ENCODE data around the gene TMEM81.

The TMEM81 gene, protein sequence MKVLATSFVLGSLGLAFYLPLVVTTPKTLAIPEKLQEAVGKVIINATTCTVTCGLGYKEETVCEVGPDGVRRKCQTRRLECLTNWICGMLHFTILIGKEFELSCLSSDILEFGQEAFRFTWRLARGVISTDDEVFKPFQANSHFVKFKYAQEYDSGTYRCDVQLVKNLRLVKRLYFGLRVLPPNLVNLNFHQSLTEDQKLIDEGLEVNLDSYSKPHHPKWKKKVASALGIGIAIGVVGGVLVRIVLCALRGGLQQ

DNA sequence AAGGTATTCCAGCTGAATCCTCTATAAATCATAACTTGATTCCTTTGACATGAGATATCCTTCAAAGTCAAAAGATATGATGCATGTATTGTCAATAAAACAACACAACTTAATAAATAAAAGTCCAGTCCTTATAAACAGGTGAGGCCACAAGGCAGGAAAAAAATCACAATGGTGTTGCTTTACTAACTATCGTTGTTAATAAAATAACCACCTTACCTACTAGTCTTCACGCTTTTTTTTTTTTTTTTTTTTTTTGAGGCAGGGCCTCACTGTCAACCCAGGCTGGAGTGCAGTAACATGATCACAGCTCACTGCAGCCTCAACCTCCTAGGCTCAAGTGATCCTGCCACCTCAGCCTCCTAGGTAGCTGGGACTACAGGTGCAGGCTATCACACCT, at the start of gene TMEM81:
Gene TMEM81 (minus strand): TSS at position 101 of the 400 bp plus-strand sequence. CDS start 140 bp downstream, outside the sequence.
- no peak for DNase-seq (ENCODE audit: low spot score)

DNA sequence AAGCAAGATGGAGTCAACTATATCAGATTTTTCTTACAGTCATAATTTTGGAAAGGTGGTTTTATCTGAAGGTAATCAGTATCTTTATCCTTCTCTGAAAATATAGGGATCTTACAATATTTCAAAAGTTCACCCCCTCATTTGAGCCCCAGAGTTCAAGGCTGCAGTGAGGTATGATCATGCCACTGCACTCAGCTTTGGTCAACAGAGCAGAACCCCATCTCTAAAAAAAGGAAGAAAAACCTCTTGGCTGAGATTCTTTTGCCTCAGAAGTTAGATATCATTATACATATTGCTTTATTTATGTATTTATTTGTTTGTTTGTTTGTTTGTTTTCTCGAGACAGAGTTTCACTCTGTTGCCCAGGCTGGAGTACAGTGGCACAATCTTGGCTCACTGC, 49.0 kb upstream of the TMEM81 start:
- DNase-seq (ENCODE audit: low spot score) = no peak

DNA sequence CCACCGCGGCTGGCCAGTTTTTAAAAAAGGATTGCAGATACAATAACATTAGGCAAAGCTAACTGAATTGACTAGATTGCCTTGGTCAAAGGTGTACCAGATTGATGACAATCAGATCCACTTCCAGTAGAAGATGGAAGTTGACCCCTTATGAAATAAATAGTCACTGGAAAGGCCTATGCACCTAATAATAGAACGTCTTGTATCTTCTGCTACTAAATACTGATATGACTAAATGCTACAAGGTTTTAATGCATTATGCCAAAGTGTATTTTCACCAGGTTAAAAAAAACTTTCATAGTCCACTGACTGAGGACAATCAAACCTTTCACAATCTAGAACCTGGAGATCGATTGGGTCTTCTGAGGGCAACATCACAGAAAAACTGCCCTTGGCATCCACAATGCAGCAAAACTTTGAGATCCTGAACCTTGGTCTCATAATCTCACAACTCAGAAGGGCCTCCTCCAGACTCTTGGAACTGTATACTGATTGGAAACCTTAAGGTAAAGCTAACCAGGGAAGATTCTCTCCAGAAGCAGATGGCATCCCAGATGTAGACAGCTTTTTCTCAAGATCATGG, 45.3 kb upstream of the TMEM81 start:
- no peak for DNase-seq (ENCODE audit: low spot score)

DNA sequence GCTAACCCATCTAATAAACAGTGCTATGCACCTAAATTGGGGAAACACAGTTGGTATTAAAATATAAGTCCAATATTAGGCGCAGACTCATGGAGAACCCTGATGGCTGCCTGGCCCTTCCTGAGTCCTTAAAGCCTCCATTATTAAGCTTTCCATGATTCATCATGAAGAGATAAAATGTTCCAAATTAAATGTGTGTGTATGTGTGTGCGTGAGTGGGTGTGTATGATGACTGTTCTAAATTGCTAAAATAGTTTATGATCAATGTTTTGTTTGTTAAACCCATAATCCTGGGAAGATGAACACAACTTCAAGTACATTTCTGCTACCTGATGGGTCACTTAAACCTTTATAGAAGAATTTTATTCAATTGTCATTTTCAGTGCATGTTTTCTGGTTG, 43.8 kb upstream of the TMEM81 start:
- DNase-seq (ENCODE audit: low spot score) = no peak

DNA sequence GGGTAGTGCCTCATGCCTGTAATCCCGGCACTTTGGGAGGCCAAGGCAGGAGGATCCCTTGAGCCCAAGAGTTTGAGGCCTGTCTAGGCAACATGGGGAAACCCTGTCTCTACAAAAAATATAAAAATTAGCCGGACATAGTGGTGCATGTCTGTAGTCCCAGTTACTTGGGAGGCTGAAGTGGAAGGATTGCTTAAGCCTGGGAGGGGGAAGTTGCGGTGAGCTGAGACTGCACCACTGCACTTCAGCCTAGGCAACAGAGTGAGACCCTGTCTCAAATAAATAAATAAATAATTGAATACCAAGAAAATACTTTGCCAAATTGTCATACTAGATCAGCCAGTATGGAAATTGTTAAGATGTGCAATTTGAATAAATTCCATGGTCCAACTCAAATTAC, 43.4 kb upstream of the TMEM81 start:
- DNase-seq (ENCODE audit: low spot score) = no peak

DNA sequence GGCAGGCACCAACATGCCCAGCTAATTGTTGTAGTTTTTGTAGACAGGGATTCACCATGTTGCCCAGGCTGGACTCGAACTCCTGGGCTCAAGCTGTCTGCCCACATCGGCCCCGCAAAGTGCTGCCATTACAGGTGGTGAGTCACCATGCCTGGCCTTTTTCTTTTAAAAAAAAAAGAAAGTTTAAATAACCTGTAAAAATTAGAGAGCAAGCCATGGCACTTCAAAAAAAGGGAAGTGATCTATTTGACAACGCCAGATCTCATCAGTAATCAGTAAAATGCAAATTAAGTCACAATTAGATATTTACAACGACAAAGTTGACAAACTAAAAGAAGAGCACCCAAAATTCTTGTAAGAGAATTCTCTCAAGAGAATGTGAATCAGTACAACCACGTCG, 40.5 kb upstream of the TMEM81 start:
- peak; percentile 50 for DNase-seq (ENCODE audit: low spot score)

DNA sequence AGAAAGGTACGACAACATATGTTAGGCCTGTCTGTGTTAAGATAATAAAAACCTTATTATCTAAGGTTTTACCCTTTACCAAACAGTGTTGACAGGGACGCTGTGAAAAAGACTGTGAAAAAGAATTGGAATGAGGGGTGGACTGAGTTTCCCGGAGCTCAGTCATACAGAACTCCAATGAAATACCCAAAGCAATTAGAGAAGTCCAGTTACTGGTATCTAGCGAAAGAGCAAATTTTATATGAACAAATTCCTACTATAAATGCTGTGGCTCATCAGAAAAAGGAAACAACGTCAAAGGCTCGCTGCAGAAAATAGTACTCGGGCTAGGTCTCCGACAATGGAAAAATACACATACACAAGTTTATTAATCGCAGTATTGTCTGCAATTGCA, 38.2 kb upstream of the TMEM81 start:
- no peak for DNase-seq (ENCODE audit: low spot score)

DNA sequence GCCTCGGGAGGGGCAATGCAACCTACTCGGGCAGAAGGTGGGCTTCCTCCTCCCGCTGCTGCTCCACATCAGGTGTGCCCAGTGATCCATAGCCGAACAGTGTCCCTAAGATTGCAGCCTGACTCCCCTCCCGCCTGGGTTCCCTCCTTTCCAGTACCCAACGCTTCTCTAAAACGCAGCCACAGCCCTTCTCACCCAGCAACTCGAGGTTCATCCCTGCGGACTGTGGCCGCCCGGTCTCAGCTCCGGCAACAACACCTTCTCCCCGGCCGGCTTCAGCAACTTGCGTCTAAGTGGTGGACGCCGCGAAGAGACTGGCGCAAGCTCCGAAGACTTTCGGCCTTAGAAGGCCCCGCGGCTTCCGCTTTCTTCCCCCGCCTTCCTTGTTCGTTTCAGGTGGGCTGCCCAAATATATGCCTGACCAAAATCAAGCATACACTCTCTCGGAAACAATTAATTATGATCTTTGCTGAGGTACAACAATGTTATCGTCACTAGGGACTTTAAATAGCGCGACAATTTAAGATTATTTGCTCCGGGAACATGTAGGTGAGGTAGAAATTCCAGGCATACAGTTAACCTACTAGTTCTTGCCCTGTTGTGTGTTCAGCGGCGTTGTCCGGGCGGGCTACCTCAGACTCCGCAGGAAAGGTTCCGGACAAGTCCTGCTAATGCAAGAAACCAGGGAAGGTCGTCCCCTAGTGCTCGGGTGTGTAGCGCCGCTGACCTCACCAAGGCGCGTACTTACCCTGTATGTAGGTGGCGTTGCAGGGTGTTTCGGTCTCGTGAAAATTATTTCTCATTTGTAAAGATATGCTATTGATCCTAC, 37.6 kb upstream of the TMEM81 start, which contains the start of gene RBBP5:
Gene RBBP5 (minus strand): TSS at position 319 of the 829 bp plus-strand sequence. CDS start 105 bp downstream, at position 214.
- DNase-seq (ENCODE audit: low spot score) = peak; percentile 88

DNA sequence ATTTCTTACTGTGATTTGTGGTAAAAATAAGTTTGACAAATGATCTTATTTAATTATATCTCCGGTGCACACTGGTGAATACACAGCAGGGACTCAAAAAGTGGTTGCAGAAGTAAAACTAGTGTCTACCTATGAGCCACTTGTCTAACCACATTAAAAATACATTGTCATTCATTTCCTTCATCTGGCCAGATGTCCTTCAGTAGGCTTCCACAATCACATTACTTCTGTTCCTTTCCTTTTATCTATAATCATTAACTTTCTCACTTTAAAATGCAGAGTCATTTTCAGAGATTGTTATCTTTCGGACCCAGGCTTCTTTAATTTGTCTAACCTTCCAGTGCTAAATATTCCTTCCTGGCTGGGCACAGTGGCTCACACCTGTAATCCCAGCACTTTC, 34.5 kb upstream of the TMEM81 start:
- DNase-seq (ENCODE audit: low spot score) = no peak

DNA sequence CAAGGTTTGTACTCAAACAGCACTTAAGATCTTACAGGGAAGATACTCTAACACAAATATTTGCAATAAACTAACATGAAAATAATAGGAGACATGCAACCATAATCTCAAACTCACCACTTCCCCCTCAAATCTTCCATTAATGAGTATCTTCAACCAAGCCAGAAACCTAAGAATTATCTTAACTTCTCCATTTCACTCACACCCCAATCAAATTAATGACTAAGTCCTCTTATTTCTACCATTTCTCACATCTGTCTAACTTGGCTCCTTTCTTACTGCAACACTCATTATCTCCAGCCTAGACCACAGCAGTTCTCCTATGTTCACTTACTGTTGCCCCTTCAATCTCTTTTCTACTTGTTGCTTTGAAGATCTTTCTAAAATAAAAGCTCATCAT, 27.1 kb upstream of the TMEM81 start:
- peak; percentile 14 for DNase-seq (ENCODE audit: low spot score)

DNA sequence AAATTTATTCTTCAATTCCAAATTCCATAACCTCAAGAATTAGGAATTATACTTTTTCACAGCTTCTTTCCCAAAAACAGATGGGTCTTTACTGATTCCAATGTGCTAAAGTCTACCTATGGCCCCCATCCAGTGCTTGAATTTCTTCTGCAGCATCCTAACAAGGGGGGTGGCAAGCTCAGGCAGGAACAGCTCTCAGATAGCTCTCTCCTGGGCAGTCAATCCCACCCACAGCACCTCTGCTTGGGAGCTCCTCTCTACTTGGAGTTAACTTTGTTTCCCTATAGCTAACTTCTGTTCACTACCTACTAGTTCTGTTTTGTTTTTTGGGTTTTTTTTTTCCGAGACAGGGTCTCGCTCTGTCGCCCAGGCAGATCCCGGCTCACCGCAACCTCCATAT, 25.5 kb upstream of the TMEM81 start:
- DNase-seq (ENCODE audit: low spot score) = no peak

DNA sequence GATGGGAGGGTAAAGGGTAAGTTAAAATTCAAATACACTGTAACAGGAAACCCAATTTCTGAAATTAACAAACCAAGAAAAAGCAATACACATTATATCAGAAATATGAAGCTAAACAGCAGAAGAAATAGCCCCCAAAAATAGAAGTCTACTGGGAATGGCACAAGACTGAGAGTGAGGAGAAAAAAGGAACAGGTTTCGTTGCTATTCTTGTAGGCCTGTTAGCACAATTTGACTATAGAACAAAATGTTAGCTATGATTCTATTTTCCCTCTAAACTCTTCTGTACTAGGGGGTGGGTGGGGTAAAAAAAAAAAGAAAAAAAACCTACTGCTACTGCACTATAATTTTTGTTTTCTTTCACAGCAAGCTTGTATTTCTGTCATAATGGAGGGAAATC, 25.0 kb upstream of the TMEM81 start:
- DNase-seq (ENCODE audit: low spot score) = no peak

DNA sequence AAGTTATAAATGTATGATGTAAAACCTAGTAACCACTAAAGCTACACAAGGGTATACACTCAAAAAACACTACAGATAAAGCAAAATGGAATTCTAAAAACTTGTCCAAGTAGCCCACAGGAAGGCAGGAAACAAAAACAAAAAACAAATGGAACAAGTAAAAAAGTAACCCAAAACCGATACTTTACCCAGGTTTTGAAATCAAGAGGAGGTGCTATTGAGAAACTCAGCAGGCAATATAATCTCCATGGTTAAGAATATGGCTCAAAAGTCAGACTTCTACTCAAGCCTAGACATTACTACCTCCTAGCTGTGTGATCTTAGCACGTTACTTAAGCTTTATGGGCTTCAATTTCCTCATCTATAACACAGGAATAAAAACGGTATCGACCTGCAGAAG, 24.2 kb upstream of the TMEM81 start:
- no peak for DNase-seq (ENCODE audit: low spot score)

DNA sequence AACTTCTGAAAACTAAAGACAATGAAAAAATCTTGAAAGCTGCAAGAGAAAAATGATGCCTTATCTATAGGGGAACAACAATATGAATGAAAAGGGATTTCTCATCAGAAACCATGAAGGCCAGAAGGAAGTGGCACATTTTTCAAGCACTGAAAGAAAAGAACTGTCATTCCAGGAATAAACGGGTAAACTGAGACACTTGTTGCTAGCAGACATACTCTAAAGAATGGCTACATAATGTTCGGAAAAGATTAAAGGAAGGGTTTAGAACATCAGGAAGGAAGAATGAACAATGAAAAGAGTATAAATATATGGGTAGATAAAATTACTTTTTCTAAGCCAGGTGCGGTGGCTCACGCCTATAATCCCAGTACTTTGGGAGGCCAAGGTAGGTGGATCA, 23.1 kb upstream of the TMEM81 start:
- DNase-seq (ENCODE audit: low spot score) = no peak

DNA sequence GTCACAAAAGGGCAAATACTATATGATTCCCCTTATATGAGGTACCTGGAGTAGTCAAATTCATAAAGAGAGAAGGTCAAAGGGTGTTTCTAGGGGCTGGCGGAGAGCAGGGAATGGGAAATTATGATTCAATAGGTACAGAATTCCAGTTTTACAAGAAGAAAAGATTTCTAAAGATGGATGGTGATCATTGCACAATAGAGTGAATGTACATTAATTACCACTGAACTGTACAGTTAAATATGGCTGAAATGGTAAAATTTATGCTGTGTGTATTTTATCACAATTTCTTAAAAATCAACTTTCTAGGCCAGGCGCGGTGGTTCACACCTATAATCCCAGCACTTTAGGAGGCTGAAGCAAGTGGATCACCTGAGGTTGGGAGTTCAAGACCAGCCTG, 18.1 kb upstream of the TMEM81 start:
- no peak for DNase-seq (ENCODE audit: low spot score)

DNA sequence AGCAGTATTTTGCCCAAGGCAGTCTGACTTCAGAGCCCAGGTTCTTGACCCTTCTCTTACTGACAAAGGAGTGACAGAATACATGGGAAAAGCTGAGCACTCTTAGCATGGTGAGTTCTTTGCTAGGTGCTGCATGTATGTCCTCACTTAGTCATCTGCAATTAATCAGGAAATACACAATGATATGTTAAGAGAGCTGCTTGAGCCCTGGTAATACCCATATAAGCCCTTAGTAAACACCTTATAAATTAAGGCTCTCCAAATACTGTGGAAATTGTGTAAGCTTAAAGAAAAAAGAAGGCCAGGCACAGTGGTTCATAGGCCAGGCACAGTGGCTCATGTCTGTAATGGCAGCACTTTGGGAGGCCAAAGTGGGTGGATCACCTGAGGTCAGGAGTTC, 14.0 kb upstream of the TMEM81 start:
- DNase-seq (ENCODE audit: low spot score) = no peak

DNA sequence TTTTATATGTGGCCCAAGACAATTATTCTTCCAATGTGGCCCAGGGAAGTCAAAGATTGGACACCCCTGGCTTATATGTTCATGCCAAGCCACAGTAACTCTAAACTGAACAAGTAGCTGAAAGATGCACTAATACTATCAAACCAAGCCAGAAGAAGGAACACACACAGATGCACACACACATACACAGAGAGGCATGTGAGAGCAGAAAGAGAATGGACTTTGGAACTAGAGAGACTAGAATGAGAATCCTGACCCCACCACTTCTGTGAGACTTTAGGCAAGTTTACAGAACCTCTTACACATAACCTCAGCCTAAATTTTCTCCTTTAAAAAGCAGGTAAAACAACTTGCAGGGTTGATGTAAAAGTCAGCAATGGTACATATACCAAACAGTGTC, 11.2 kb upstream of the TMEM81 start:
- no peak for DNase-seq (ENCODE audit: low spot score)

DNA sequence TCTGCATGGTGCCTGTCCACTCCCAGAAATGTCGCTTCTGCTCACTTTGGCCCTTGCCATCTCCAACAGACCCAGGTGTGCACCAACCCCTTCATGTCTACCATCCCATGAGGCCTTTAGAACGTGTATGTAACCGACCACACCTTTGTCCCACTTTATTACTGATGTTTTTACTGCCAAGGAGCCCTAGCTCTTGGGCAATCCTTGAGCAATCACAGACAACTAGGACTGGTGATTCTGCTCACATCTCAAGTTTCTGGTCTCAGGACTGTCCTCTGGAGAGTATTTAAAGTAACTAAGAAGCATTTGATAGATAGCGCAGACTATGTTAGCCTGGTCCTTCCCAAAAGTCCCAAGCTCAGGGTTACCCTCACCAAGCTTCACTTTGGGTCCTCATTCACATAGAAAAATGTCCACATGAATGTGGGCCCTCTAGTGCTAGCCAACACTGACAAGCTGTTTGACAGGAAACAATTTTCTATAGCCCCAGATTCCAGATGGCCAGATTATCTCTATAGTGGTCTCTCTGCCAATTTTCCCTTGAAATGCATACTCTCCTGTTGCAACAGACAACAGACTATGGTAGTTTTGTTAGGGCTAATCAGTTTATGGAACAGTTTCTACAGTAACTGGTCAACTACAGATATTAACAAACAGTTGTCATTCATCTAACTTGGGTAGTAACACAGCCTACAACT, 6.9 kb upstream of the TMEM81 start:
- DNase-seq (ENCODE audit: low spot score) = no peak

DNA sequence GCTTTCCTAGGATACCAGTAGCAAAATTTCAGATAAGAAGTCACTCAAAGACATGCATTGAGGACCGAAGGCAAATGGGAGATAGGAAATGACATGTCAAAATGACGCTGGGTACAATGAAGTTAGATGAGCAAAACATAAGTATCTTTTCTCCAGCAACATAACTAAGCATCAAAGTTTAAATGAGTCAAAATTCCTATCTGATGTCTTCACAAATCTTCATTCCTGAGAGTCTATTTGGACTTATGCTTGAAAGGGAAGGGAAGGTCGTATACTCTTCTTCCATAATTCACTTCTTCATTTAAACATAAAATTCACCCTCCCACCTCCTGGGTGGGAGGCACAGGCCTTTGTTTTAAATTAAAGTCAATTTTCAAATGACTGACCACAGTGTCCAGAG, 4.1 kb upstream of the TMEM81 start:
- DNase-seq (ENCODE audit: low spot score) = no peak

DNA sequence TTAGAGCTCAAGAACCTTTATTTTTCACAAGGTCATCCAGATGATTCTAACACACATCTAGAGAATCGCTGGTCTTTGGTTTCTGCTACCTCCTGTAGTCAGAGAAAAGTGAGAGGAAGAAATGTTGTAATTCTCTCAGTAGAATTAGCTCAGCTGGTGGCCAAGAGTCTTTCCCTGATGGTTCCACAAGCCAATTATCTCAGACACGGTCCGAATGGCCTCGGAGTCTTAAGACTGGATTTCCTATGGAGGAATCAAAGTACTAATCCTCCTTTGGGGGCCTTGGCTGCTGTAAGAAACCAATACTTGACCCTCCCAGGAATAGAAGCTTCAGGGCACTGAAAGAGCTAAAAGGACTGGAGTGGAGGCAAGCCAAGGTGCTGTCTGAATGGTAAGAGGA, 1.8 kb downstream of the TMEM81 start:
- no peak for DNase-seq (ENCODE audit: low spot score)

DNA sequence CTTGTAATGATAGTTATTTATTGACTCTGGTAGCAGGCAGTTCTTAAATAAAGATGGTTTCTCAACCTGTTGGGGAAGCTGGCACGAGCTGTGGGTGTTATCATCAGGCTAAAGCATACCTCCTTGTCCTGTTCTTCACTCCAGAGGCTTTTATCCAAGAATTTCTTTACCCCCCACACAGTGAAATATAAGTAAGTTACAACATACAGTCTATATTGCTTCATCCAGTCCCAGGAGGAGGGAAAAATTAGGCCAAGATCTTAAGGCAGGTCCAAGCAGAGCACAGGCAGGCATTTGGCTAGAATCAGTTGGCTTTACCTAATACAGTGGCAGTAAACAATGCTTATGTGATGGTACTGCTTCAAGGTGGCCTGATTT, 6.3 kb downstream of the TMEM81 start:
- no peak for DNase-seq (ENCODE audit: low spot score)

DNA sequence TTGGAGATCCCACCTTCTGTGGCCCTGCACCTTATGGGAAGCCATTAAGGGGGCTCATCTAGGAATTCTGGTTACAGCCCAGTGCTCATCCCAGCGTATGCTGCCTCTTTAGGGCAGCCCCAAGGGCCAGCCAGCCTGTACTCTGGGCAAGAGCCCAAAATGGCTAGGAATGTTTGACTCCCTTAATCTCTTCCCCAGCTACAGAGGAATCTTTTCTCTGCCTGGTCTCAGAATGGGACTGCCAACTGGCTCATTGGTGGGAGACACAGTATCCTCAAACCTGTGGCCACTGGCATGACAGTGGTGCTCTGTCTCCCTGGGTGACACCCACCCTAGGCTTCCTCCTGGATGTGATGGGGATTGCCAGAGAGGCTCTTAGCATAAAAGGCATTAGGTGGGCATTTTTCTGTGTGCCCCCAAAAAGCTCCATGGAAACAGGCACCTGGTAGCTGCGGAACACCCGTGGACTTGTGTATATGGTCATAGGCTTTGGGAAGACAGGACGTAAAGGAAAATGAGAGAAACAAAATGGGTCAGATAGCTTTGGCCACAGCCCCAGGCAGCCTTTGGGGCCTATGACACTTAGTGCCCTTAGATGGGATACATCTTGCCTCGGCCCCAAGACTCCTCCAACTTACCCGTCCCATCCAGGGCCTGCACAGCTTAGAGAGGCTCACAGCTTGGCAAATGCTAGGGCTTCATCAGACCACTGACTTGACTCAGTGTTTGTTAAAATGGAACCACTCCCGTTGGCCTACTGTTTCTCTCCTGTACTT, 6.9 kb downstream of the TMEM81 start:
- no peak for DNase-seq (ENCODE audit: low spot score)
